GM21619 (cell line): Measurements from ENCODE around the gene IL6R.
"Not testable (repeated sequence)": the region's sequence is repeated elsewhere in the genome, so short reads cannot be mapped to it uniquely, and the experiment has no call there.

ENCODE experiments used
- ATAC-seq: cut with Tn5 transposase; IDR thresholded peaks from one replicate; pipeline ENCODE4 v1.9.1; 2021; ENCODE audit not compliant: unreplicated experiment

Gene IL6R

GRCh38 chr1:154404984-154405746, at the start of gene IL6R:
IL6R (plus strand) TSS chr1:154405343; CDS start chr1:154405630, 287 bp downstream.
- ATAC-seq: no peak

GRCh38 chr1:154358519-154358918, 46.6 kb upstream of the IL6R start:
- ATAC-seq: no peak

- ATAC-seq: no peak
Observed at GRCh38 chr1:154360288-154360687, 44.9 kb upstream of the IL6R start.

GRCh38 chr1:154360881-154361280, 44.3 kb upstream of the IL6R start:
- ATAC-seq: not testable (repeated sequence)

- no peak for ATAC-seq
Observed at GRCh38 chr1:154361357-154361756, 43.8 kb upstream of the IL6R start.

GRCh38 chr1:154371436-154371835, 33.7 kb upstream of the IL6R start:
- ATAC-seq: no peak

GRCh38 chr1:154373777-154374357, 31.3 kb upstream of the IL6R start:
- ATAC-seq: not testable (repeated sequence)

GRCh38 chr1:154379301-154379700, 25.8 kb upstream of the IL6R start:
- no peak for ATAC-seq

- no peak for ATAC-seq
Observed at GRCh38 chr1:154384650-154385489, 20.3 kb upstream of the IL6R start.

GRCh38 chr1:154386643-154387352, 18.3 kb upstream of the IL6R start:
- ATAC-seq: peak; percentile 70

GRCh38 chr1:154391086-154391770, 13.9 kb upstream of the IL6R start:
- ATAC-seq: no peak

- no peak for ATAC-seq
Observed at GRCh38 chr1:154398141-154398540, 7.0 kb upstream of the IL6R start.

- ATAC-seq: no peak
Observed at GRCh38 chr1:154398678-154399077, 6.5 kb upstream of the IL6R start.

- no peak for ATAC-seq
Observed at GRCh38 chr1:154400381-154400801, 4.8 kb upstream of the IL6R start.

GRCh38 chr1:154402409-154402921, 2.7 kb upstream of the IL6R start:
- no peak for ATAC-seq

GRCh38 chr1:154403261-154403943, 1.7 kb upstream of the IL6R start:
- ATAC-seq: no peak

GRCh38 chr1:154403983-154404382, 1.2 kb upstream of the IL6R start:
- no peak for ATAC-seq

- ATAC-seq: no peak
Observed at GRCh38 chr1:154404511-154404931, 622 bp upstream of the IL6R start.

GRCh38 chr1:154405747-154406571, 816 bp downstream of the IL6R start:
- ATAC-seq: no peak
